Lower leg skin (tissue), 3 donors: Measurements from ENCODE around the gene TSPAN15.

Source experiments
- CTCF ChIP-seq, 3 donors: fragments of 450-650 bp; IDR thresholded peaks; one replicate each; pipeline ENCODE4 v1.5.1; 2016; ENCODE audit warnings: antibody characterized with exemption in 3 of 3, mild to moderate bottlenecking in 3 of 3, moderate library complexity in 2 of 3
- POLR2A ChIP-seq, 2 donors: fragments of 450-650 bp; IDR thresholded peaks; one replicate each; pipeline ENCODE4 v1.6.1; 2016 to 2017; ENCODE audit warnings: antibody characterized with exemption in 2 of 2, mild to moderate bottlenecking in 1 of 2, moderate library complexity in 1 of 2

- TF ChIP-seq POLR2A (IDR thresholded peaks at IDR 0.05) (no peak), CTCF (IDR thresholded peaks at IDR 0.05) (no peak)
Observed at GRCh38 chr10:69472544-69472943, 21.3 kb downstream of the TSPAN15 start.
